Neuronal stem cell (in vitro differentiated cells): ENCODE data around the gene MXI1.
"Not testable (repeated sequence)": the region's sequence is repeated elsewhere in the genome, so short reads cannot be mapped to it uniquely, and the experiment has no call there.

ENCODE experiments used
- DNase-seq: peaks from one replicate; pipeline ENCODE4 v3.0.0-alpha.2; 2013; ENCODE audit warnings: low spot score
- H2AFZ ChIP-seq: one replicate; pipeline ENCODE4 v1.6.1; 2013; ENCODE audit warnings: mild to moderate bottlenecking, low read length, inconsistent platforms
- H2AK5ac ChIP-seq: 2 replicates; pipeline ENCODE4 v1.6.1; 2013; ENCODE audit warnings: low read depth, mild to moderate bottlenecking, inconsistent platforms, low read length, moderate library complexity, mixed read lengths
- H2BK120ac ChIP-seq: 2 replicates; pipeline ENCODE4 v1.6.1; 2013; ENCODE audit warnings: low read depth, mild to moderate bottlenecking, inconsistent platforms, low read length, moderate library complexity, mixed read lengths
- H2BK12ac ChIP-seq: one replicate; pipeline ENCODE4 v1.6.1; 2013; ENCODE audit warnings: low read length, inconsistent platforms
- H2BK15ac ChIP-seq: 2 replicates; pipeline ENCODE4 v1.6.1; 2013; ENCODE audit warnings: mild to moderate bottlenecking, low read length, inconsistent platforms, mixed read lengths
- H2BK5ac ChIP-seq: one replicate; pipeline ENCODE4 v1.6.1; 2013; ENCODE audit warnings: inconsistent platforms, mild to moderate bottlenecking, low read length, moderate library complexity
- H3K14ac ChIP-seq: one replicate; pipeline ENCODE4 v1.6.1; 2013; ENCODE audit warnings: low read length, inconsistent platforms
- H3K18ac ChIP-seq: 2 replicates; pipeline ENCODE4 v1.6.1; 2013; ENCODE audit warnings: low read length, inconsistent platforms
- H3K23ac ChIP-seq: 2 replicates; pipeline ENCODE4 v1.6.1; 2013; ENCODE audit warnings: low read depth, mild to moderate bottlenecking, mixed read lengths, low read length, inconsistent platforms; ENCODE audit not compliant: poor library complexity
- H3K27ac ChIP-seq: replicated peaks from 3 replicates; pipeline ENCODE4 v1.5.1; 2013; ENCODE audit warnings: low read length, inconsistent platforms
- H3K27me3 ChIP-seq, 3 experiments: 2 replicates each; pipeline ENCODE4 v1.6.1; 2013; ENCODE audit warnings: low read length in 3 of 3, mild to moderate bottlenecking in 2 of 3, inconsistent platforms in 1 of 3, low read depth in 1 of 3, mixed read lengths in 1 of 3, moderate library complexity in 1 of 3; ENCODE audit not compliant: control insufficient read depth in 3 of 3, insufficient read depth in 3 of 3
- H3K36me3 ChIP-seq, 2 donors: replicated peaks in 1 of 2; 2 replicates each; pipeline ENCODE4 v1.6.1; 2013; ENCODE audit warnings: low read length in 2 of 2; ENCODE audit not compliant: control insufficient read depth in 2 of 2, insufficient read depth in 2 of 2
- H3K4ac ChIP-seq: 2 replicates; pipeline ENCODE4 v1.6.1; 2013; ENCODE audit warnings: inconsistent platforms, mild to moderate bottlenecking, low read length, moderate library complexity
- H3K4me1 ChIP-seq, 2 donors: 1 replicate in 1 of 2; 2 replicates in 1 of 2; pipeline ENCODE4 v1.6.1; 2013; ENCODE audit warnings: low read length in 2 of 2, low read depth in 1 of 2; ENCODE audit not compliant: control insufficient read depth in 2 of 2, insufficient read depth in 1 of 2
- H3K4me2 ChIP-seq: one replicate; pipeline ENCODE4 v1.6.1; 2013; ENCODE audit warnings: mild to moderate bottlenecking, low read length, inconsistent platforms; ENCODE audit not compliant: insufficient read depth, poor library complexity, severe bottlenecking
- H3K4me3 ChIP-seq, 2 donors: 2 replicates each; pipeline ENCODE4 v1.5.1; 2013; ENCODE audit warnings: low read length in 2 of 2, mild to moderate bottlenecking in 2 of 2, inconsistent platforms in 1 of 2, moderate library complexity in 1 of 2
- H3K79me1 ChIP-seq: one replicate; pipeline ENCODE4 v1.6.1; 2013; ENCODE audit warnings: low read depth, mild to moderate bottlenecking, inconsistent platforms, low read length, moderate library complexity
- H3K9ac ChIP-seq: one replicate; pipeline ENCODE4 v1.6.1; 2013; ENCODE audit warnings: mild to moderate bottlenecking, low read depth, low read length, inconsistent platforms; ENCODE audit not compliant: poor library complexity
- H3K9me3 ChIP-seq, 2 donors: replicated peaks in 1 of 2; 2 replicates each; pipeline versions ENCODE3 to v1.6.1; 2013; ENCODE audit warnings: low read length in 2 of 2, mild to moderate bottlenecking in 2 of 2, inconsistent platforms in 1 of 2, low read depth in 1 of 2, mixed read lengths in 1 of 2, moderate library complexity in 1 of 2; ENCODE audit not compliant: control insufficient read depth in 2 of 2, insufficient read depth in 1 of 2
- H4K8ac ChIP-seq: one replicate; pipeline ENCODE4 v1.6.1; 2013; ENCODE audit warnings: low read depth, mild to moderate bottlenecking, inconsistent platforms, low read length, moderate library complexity
- H4K91ac ChIP-seq: one replicate; pipeline ENCODE4 v1.6.1; 2013; ENCODE audit warnings: low read length, low read depth, mild to moderate bottlenecking, inconsistent platforms; ENCODE audit not compliant: poor library complexity
- WGBS, 2 donors: extraction: QIAGEN DNeasy Blood & Tissue Kit; methylation state at CpG; one replicate each; pipeline ENCODE4 v1.1.7; 2013; ENCODE audit warnings: missing lambda C conversion rate in 2 of 2, mixed read lengths in 1 of 2; ENCODE audit not compliant: insufficient read length in 2 of 2, insufficient replicate concordance in 1 of 2; ENCODE audit errors: extremely low coverage in 2 of 2; 5-methylcytosine and 5-hydroxymethylcytosine counted together

Gene MXI1

DNA sequence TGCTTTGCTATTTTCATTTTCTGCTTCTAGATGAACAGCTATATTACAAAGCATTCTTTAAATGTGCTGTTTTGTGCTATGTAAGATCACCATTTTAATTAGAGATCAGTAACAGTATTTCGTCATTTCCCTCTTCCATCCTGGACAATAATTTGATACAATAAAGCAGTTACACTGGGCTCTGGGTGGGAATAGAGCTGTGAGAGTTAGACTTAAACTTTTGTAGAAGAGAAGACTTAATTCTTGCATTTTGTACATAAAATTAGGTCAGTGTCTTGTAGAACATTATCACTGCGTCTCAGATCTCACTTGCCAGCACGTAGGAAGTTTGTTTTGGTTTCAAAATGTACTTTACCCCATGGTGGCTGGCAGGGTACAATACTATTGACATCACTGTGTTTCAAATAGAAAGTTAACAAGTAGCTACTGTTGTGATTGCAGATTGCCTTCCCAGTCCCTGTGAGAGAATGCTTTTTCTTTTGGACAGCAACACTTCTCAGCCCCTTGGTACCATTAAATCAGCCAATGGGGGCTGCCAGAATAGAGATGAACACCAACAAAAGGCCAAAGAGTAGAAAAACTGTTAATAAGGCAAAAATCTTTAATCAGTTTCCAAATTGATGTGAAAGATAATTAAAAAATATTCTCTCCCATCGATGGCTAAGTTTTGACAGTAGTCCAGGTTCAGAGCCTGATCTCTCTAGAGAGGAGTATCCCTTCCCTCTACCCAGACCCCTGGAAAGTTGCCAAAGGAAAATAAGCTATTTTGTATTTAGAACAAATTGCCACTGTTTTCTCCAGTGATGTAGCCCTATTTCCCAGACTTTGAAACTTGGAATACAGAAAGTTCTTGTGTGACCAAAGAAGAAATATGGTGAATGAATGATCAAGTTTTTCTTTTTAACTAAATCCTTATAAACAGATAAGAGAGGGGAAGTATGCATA is 62.2 kb downstream of the MXI1 start:
- Histone ChIP-seq H3K4me3 (no peak overlapping the region), H3K79me1 (no peaks in the 10 kb centered on the region), H3K9ac (no peak overlapping the region), H3K27ac (no peak overlapping the region), H2AK5ac (no peak overlapping the region), H3K9me3 (no peaks in the 10 kb centered on the region), H3K4ac (no peak overlapping the region), H3K18ac (no peak overlapping the region), H3K23ac (no peak overlapping the region), H2BK12ac (no peak overlapping the region), H2BK15ac (no peak overlapping the region), H3K4me1 (no peaks in the 10 kb centered on the region), H4K8ac (no peak overlapping the region), H3K27me3 (no peaks in the 10 kb centered on the region), H2BK5ac (no peak overlapping the region), H3K14ac (no peak overlapping the region), H3K36me3 (no peaks in the 10 kb centered on the region), H2AFZ (no peak overlapping the region), H3K4me2 (no peak overlapping the region), H2BK120ac (no peak overlapping the region), H4K91ac (no peak overlapping the region)
- WGBS, 2 donors = no CpG with 5 or more reads among the region's 4 CpGs
- DNase-seq = no peak

DNA sequence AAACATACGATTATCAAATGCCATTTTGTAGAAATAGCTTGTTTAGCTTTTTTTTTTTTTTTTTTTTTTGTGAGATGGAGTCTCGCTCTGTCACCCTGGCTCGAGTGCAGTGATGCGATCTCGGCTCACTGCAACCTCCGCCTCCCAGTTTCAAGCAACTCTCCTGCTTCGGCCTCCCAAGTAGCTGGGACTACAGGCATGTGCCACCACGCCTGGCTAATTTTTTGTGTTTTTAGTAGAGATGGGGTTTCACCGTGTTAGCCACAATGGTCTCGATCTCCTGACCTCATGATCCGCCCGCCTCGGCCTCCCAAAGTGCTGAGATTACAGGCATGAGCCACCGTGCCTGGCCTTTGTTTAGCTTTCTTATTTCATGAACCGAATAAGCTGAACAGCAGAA is 65.6 kb downstream of the MXI1 start:
- H2BK12ac ChIP-seq, H3K4me3 ChIP-seq, H2AK5ac ChIP-seq, H3K18ac ChIP-seq, H3K23ac ChIP-seq, H3K4me2 ChIP-seq, H3K4ac ChIP-seq, H2AFZ ChIP-seq, H3K14ac ChIP-seq, H3K36me3 ChIP-seq, DNase-seq, H4K91ac ChIP-seq, H3K79me1 ChIP-seq, H2BK120ac ChIP-seq, H3K9ac ChIP-seq, H3K9me3 ChIP-seq, H3K27ac ChIP-seq, H3K4me1 ChIP-seq, H2BK5ac ChIP-seq, H3K27me3 ChIP-seq, H4K8ac ChIP-seq, H2BK15ac ChIP-seq: not testable (repeated sequence)
- no CpG with 5 or more reads among the region's 15 CpGs for WGBS, 2 donors

GRCh38 chr10:110273474-110273873 is 66.1 kb downstream of the MXI1 start:
- Histone ChIP-seq H2BK5ac (no peak overlapping the region), H4K91ac (no peak overlapping the region), H3K4me3 (no peak overlapping the region), H3K14ac (no peak overlapping the region), H4K8ac (no peak overlapping the region), H3K4me1 (peaks cover 0 to 1% of the 10 kb centered on the region in 2 donors), H3K4me2 (no peak overlapping the region), H2BK120ac (no peak overlapping the region), H2BK15ac (no peak overlapping the region), H3K18ac (no peak overlapping the region), H3K27me3 (no peaks in the 10 kb centered on the region), H3K4ac (no peak overlapping the region), H2AFZ (no peak overlapping the region), H3K36me3 (no peaks in the 10 kb centered on the region), H3K23ac (no peak overlapping the region), H2AK5ac (no peak overlapping the region), H3K9ac (no peak overlapping the region), H3K27ac (no peak overlapping the region), H3K79me1 (no peaks in the 10 kb centered on the region), H2BK12ac (no peak overlapping the region), H3K9me3 (no peaks in the 10 kb centered on the region)
- no CpG with 5 or more reads among the region's 4 CpGs for WGBS, 2 donors
- DNase-seq = no peak

GRCh38 chr10:110274072-110274627 is 66.7 kb downstream of the MXI1 start:
- no peak overlapping the region for H2BK5ac ChIP-seq
- no peak overlapping the region for H3K23ac ChIP-seq
- H3K9ac ChIP-seq = no peak overlapping the region
- no peak overlapping the region for H3K4me3 ChIP-seq
- H3K4me2 ChIP-seq = no peak overlapping the region
- no peak overlapping the region for H4K91ac ChIP-seq
- H2AFZ ChIP-seq = no peak overlapping the region
- no peaks in the 10 kb centered on the region for H3K9me3 ChIP-seq
- peaks cover 0 to 1% of the 10 kb centered on the region in 2 donors for H3K4me1 ChIP-seq
- no peak overlapping the region for H2AK5ac ChIP-seq
- no peak for DNase-seq
- H3K79me1 ChIP-seq = no peaks in the 10 kb centered on the region
- no peak overlapping the region for H3K18ac ChIP-seq
- no peak overlapping the region for H2BK12ac ChIP-seq
- no peak overlapping the region for H3K4ac ChIP-seq
- H2BK120ac ChIP-seq = no peak overlapping the region
- H3K27ac ChIP-seq = no peak overlapping the region
- H3K36me3 ChIP-seq = no peaks in the 10 kb centered on the region
- H3K27me3 ChIP-seq = no peaks in the 10 kb centered on the region
- H2BK15ac ChIP-seq = no peak overlapping the region
- H4K8ac ChIP-seq = no peak overlapping the region
- no peak overlapping the region for H3K14ac ChIP-seq
